Fibroblast of skin of right biceps (primary cell): ENCODE data around the gene NUP214.

Experiments
- DNase-seq: peaks from one replicate; pipeline ENCODE4 v3.0.0-alpha.2; 2013

The NUP214 gene

DNA sequence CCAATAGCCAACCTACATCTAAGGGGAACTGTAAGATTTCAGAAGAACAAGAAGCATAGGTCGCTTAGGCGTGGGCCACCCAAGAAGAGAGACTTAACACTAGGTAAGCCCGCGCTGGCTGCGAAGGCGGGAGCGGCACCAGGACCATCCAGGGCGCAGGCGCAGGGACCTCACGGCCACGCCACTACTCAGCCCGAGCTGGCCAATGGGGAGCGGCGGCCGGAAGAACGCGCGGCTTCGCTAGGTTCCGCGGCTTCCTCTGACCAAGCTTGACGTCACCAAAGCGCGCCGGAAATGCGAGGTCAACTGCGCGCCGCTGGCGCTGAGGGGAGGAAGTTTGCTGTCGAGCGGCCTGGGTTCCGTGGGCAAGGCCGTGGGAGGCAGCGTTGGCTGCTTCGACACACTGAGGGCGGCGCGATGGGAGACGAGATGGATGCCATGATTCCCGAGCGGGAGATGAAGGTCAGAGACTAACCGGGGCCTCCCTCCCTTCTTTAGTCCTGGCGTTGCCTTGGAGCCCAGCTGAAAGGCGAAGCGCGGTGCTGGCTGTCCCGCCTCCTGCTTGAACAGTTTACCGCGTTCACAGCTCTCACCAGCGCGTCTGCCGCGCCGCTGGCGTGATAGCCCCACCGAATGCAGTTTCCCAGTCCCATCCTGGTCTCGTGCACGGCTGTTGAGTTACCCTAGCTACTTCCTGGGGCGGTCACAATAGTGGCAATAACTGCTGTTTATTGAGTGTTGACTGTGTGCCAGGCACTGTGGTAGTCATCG, at the start of gene NUP214:
Gene NUP214 (plus strand): TSS at position 299 of the 771 bp plus-strand sequence. CDS start 119 bp downstream, at position 418.
- DNase-seq, result peak; percentile 97

DNA sequence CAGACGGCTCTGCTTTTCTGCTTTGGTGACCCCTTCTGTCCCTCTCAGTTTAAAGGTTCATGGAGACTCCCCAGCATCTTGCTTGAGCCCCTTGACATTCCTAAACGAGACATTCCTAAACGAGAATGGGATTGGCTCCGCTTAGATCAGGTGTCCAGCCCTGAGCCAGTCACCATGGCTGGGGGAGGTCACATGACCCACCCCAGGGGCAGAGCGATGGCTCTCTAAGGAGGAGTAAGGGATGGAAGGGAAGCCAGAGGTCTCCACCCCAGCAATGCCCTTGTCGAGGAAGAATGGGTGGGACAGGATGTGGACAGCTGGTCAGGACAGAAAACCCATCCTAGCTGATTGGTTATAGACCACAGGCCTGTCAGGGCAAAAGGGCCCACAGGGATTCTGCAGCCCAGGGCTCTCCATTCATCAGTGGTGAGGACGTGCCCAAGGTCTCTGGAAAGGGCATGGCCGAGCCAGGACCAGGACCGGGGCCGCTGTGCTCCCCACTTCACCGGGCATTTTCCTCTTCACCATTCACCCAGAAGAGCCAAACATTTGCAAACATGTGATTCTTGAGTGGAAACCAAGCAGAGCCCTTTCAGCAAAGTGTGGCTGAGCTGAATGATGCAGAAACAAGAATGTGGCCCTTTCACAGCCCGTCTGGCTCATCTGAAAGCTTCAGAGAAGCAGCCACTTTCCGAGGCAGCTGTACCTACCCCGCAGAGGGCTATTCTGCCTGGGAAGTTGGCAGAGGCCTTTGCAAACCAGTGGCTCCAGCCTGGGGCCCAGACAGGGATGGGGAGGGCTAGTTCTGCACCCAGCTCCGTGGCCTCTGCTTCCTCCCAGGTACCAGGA, 48.8 kb upstream of the NUP214 start:
- no peak for DNase-seq

DNA sequence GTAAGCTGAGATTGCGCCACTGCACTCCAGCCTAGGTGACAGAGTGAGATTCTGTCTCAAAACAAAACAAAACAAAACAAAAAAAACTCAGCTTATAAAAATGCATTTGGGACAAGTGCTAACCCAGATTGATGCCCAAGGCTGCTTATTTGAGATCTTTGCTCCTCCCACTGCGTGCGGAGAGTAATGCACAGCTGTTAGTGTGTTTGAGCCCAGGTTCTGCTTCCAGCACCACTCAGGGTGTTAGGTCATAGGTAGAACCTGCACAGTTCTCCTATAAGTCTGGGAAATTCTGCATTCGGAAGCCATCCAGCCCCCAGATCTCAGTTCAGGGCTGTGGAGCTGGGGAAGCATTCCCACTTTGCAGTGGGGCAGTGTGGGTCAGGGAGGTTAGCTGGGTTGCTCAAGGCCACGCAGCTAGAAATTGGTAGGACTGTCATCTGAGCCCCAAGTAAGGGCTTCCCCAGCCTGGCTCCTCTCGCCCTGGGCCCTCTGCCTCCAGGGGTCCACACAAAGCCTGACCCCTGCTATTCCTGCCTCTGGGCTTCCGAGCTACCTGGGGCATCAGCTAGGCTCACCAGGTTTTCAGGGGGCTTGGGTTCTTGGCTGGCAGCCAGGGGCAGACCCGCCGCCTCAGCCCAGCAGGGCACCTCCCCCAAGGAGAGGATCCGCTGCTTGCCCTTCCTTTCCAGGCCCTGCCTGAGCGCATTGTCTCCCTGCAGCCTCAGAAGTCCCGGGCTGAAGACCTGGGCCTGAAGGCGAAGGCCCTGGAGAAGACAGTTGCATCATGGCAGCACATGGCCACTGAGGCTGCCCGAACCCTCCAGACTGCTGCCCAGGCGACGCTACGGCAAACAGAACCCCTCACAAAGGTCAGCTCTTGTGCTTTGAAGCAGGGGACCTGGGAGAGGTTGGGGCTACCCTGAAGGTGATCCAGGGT, 46.7 kb upstream of the NUP214 start:
- no peak for DNase-seq

DNA sequence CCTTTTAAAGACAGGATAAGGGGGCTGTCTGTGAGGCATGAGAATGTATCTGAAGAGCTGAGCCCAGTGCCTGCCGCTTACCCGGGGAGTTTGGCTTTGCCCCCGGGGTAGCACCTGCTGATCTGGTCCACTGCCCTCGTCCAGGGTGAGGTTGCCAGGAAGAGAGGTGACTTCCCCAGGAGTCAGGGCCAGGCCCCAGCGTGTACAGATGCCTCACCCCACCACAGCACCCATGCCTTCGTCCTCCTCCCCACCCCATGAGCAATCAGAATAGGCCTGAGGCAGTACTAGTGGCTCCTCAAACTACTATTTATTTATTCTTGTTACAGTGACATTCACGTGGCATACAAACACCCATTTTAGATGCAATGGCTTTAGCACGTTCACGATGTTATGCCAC, 44.8 kb upstream of the NUP214 start:
- no peak for DNase-seq

DNA sequence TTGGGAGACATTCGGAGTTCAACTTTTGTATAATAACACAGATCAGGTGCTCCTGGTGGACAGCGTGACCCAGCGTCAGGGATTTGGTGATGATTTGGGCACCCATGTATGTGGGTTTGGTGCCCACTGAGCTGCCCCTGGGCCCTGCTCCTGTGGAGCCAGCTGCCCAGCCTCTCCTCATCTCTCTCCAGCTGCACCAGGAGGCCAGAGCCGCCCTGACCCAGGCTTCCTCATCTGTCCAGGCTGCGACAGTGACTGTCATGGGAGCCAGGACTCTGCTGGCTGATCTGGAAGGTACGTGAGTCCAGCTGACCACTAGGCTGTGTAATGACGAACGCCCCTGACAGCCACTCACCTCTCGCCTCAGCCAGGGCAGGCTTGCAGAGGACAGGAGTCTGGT, 43.5 kb upstream of the NUP214 start:
- no peak for DNase-seq

DNA sequence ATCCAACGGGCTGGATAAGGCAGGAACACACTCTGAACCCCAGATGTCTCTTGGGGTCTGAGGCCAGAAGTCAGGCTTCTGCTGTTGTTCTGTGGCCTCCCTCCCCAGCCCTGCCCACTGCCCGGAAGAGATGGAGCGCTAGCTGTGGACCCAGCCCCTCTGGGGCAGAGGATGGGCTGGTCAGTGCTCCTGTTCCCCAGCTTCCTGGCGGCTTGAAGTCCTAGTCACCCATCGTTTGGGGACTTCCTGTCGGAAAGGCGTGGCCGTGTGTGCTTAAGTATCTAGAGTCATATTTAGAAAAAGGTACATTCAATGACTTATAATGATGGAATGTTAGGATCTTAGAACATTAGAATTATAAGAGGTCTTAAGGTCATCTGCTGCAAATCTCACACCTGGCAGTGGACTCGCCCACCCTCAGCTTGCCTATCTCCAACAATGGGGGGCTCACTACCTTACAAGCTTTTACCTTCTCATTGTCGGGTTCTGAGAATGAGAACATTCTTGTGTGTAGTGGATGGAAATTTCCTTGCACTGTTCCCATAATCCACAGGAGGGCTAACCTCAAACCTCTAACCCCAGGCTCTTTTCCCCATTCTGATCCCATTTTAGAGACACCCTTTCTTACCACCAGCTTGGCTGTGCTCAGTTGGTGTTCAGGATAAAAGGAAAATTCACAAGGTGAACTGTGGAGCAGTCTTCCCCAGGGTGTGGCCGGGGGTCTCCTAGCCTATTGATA, 42.4 kb upstream of the NUP214 start:
- no peak for DNase-seq

DNA sequence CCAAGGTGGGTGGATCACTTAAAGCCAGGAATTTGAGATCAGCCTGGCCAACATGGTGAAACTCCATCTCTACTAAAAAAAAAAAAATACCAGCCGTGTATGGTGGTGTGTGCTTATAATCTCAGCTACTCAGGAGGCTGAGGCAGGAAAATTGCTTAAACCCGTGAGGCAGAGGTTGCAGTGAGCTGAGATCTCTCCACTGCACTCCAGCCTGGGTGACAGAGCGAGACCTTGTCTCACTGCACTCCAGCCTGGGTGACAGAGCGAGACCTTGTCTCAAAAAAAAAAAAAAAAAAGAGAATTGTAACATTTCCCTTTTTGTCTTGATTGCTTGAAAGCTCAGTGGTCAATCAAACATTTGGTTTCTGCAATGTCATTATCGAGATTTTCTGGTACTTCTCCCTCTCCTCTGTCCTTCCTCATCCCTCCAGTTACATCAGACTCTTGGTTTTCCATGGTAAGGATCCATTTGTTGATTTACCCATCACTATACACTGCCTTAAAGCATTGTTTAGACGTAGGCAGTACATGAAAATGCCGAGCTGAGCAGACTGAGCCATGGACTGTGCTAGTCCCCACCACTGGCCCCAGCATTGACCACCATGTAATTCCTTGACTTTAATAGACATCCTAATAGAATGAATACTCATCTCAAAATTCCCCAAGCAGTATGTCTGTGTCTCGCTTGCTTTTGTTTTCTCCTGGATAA, 40.6 kb upstream of the NUP214 start:
- no peak for DNase-seq

DNA sequence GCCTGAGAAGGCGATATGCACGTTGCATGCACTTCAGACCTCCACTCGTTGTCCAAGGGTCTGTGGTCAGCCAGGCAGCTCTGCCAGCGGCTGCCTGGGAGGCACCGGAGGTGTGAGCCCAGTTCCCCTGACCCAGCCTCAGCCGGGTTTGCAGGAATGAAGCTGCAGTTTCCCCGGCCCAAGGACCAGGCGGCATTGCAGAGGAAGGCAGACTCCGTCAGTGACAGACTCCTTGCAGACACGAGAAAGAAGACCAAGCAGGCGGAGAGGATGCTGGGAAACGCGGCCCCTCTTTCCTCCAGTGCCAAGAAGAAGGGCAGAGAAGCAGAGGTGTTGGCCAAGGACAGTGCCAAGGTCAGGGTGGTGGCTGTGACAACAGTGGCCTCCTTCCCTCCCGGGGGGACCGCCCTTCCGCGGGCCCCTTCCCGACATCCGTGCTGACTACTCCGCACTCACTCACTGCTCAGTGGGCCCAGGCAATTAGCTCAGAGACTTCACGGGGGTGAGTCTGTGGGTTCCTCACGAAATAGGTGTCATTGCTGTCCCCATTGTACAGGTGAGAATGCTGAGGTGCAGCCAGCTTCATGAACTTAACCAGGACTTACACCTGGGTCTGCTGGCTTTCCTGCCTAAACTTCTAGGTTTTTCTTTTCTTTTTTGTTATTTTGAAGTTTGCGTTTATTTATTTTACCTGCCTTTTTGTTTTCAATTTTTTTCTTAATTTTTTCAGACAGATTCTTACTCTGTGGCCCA, 39.8 kb upstream of the NUP214 start:
- DNase-seq, result no peak

DNA sequence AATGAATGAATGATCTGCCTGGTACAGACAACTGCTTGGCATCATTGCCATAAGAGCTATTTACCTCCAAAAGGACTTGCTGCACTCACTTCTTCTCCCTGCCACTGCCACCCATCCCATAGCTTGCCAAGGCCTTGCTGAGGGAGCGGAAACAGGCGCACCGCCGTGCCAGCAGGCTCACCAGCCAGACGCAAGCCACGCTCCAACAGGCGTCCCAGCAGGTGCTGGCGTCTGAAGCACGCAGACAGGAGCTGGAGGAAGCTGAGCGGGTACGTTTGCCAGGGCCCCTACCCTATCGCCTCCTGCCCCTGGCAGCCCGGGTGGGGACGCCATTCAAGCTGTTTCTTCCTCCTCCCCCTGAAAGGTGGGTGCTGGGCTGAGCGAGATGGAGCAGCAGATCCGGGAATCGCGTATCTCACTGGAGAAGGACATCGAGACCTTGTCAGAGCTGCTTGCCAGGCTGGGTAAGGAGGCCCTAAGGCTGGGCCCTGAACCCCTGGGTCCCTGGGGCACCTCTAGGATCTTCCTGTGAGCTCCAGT, 38.0 kb upstream of the NUP214 start:
- no peak for DNase-seq

DNA sequence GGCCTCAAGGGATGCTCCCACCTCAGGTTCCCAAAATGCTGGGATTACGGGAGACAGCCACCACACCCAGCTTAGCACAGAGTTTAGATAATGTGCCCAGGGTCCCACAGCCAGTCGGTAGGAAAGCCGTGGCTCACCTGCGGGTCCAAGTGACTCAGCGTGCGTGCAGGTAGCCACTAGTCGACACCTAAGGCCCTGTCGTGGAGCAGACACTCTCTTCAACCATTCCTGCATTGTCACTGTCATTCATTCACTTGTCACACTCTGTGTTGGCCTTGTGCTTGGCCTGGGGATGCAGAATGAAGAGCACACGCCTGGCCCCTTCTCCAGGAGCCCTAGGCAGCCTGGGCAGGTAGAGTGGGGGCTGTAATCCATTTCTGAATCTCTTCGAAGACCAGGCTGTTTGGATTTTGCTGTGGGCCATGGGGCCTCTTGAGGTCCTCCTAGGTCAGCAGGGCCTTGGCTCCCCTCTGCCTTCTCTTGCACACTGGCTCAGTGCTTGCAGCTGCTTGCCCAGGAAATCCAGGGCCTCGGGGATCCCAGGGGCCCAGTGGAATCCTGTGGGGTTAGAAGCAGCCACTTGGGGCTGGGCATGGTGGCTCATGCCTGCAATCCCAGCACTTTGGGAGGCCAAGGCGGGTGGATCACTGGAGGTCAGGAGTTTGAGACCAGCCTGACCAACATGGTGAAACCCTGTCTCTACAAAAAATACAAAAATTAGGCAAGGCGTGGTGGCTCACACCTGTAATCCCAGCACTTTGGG, 35.2 kb upstream of the NUP214 start:
- no peak for DNase-seq

DNA sequence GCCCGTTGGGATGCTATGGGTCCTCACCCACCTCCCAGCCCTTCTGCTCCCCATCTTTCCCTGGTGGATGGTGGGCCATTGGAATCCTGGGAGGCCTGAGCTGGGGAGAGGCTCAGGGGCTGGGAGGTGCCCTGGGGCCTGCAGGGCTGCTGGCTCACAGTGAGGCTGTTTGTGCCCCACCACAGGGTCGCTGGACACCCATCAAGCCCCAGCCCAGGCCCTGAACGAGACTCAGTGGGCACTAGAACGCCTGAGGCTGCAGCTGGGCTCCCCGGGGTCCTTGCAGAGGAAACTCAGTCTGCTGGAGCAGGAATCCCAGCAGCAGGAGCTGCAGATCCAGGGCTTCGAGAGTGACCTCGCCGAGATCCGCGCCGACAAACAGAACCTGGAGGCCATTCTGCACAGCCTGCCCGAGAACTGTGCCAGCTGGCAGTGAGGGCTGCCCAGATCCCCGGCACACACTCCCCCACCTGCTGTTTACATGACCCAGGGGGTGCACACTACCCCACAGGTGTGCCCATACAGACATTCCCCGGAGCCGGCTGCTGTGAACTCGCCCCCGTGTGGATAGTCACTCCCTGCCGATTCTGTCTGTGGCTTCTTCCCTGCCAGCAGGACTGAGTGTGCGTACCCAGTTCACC, 33.9 kb upstream of the NUP214 start:
- no peak for DNase-seq

DNA sequence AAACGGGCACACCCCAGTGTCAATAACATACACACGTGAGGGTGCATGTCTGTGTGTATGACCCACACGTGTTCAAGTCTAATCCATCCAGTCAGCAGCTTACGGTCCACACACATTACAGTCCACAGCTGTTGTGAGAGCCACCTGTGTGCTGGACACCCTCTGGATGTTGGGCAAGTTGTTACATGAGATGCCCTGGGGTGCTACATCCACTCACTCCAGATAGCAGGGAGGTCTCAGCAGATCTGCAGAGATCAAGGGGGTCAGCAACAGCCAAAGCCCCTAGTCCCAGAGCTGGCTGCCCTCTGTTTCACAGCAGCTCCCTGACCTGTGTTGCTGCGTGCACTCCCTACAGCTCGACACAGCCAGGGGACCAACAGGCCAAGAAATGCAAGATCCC, 33.4 kb upstream of the NUP214 start:
- no peak for DNase-seq

DNA sequence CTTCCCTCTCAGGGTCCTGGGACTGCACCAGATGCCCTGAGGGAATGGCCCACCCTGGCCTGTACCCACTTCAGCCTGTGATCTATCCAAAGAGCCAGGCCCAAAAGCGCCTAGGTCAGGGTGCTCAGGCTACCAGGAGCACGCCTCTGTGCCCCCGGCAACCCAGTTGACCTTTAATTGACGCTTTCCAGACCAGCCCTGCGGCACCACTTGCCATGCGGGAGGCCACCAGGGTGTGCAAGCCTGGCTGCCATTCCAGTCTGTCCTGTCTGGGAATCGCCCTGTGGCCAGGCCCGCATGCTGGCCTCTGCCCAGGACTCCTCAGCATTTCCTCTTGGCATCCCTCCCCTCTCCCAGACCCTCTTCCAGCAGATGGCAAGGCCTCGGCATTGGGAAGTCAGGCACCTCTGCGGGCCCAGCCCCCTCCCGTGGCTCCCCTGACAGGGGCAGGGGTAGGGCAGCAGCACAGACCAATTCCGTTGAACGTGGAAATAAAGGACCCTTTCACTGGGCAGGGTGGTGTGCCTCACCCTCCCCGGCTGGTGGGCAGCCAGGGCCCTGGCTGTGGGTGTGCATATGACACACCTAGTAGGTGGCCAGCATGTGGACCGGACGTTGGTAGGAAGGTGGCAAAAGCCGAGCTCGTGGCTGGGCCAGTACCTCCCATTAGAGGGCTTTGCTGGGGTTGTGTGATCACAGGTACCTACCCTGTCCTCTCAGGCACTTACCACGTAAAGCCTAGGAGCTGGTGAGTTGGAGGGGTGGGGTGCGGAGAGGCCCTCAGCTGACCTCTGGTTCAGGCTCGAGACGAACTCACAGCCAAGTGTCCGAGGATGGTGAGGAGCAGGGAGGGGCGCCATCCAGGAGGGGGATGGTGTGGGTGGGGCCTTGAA, 32.6 kb upstream of the NUP214 start:
- DNase-seq, result no peak

DNA sequence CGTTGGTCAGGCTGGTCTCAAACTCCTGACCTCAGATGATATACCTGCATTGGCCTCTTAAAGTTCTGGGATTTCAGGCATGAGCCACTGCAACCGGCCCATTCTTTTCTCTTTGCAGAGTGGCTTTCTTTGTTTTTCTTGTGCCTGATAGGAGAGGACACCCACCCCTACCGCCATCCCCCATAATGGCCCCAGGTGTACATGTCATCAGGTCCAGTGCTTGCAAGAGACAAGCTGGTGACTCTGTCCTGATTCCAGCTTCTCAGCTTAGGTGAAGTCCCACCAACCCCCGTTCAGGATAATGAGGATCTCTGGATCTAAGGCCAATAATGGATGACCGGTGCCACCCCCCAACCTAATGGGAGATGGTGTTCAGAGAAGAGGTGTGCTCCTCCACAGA, 31.4 kb upstream of the NUP214 start:
- DNase-seq, result no peak

DNA sequence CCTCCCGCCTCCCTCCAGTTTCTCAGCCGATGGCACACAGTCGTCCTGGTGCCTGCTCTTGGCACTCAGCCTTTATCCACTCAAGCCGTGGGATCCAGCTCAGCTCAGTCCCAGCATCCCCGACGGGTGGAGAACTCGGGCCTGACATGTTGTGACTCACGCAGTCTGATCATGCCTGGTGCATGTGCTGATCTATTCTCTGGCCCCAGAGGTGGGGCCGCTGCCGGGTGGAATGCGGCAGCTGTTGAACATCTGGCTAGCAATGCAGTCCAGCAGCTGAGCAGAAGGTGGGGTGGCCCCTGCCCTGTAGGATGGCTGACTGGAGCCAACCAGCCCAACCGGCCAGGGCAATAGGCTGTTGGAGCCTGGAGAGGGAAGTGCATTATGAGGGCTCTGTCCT, 30.8 kb upstream of the NUP214 start:
- peak; percentile 52 for DNase-seq

DNA sequence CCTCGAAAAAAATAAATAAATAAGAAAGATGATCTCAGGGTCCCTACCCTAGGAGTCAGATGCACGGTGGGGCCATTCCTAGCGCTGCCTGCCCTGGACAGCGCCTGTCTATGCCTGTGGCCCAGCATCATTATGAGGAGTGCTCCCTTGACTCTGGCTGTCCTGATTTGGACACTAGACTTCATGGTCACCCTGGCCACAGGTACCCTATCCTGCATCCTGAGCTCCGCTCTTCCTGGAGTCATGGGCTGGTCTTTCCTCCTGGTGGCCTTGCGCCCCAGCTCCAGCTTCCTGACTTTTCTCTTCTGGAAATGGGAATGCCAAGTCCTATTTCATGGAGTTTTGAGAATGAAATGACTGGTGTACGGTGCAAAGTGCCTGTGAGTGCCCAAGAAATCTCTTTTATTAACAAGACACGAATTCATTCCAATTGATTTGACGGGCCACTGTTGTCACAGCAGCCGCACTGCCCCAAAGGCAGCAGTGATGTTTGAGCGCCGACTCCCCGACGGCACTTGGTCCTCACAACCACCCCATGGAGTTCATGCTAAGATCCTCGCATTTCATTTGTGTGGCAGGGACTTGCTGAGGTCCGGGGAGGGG, 29.6 kb upstream of the NUP214 start:
- no peak for DNase-seq

DNA sequence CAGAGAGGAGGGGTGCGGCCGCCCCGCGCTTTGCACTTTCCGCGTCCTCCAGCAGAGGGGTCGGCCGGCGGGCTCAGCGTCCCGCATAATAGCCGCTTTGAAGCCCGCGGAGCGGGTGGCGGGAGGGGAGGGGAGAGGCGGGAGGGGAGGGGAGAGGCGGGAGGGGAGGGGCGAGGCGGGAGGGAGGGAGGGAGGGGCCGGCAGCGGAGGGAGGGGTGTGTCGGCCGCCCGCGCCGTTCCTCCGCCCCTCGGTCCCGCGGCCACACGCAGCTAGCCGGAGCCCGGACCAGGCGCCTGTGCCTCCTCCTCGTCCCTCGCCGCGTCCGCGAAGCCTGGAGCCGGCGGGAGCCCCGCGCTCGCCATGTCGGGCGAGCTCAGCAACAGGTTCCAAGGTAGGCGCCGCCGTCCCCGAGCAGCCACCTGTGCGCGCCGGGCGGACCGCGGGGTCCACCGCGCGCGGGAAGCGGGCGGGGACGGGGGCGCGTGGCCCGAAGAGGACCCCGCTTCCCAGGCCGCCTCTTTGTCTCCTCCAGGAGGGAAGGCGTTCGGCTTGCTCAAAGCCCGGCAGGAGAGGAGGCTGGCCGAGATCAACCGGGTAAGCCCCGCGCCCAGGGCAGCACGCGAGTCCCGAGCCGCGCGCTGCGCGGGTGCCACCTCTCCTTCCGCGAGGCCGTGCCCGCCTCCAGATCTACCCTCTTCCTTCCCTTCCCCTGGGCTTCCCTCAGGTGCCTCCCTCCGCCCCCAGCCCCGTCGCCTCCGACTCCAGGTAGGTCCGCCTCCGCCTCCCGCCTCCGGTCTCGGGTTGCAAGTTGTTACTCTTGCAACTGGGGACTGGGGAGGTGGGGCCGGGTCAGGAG, 28.9 kb upstream of the NUP214 start, which contains the start of gene AIF1L:
Gene AIF1L (plus strand): TSS at position 263 of the 857 bp plus-strand sequence. CDS start 99 bp downstream, at position 362.
- DNase-seq, result no peak
